HepG2 (cell line): ENCODE measurements around the gene R3HDM1. TPM values are rescaled to one million over a fixed set of nuclear protein-coding genes. Genes with fewer than 3 reads are reported as not detected.

Experiments
- ATAC-seq: fragments of 200-7000 bp; cut with Tn5 transposase; 3 replicates; pipeline ENCODE4 v1.9.1; 2020; ENCODE audit warnings: mild to moderate bottlenecking, moderate library complexity
- BruUV-seq: library from RNA; stranded (reverse); fragments of 400-500 nt; replicated peaks from 2 replicates; lab custom pipeline; 2021; lab: Mats Ljungman, UMichigan
- CTCF ChIA-PET: fragments of 300-600 bp; formaldehyde crosslinking; extraction: SDS; loops from one replicate; lab custom pipeline; 2021; ENCODE audit warnings: low total read pairs, inconsistent platforms, low intra/inter-chr PET ratio; lab: Yijun Ruan, JAX
- POLR2A ChIA-PET: fragments of 350-600 bp; sonication (Branson Sonifier 250); formaldehyde crosslinking; loops from one replicate; lab custom pipeline; 2020; ENCODE audit warnings: antibody characterized with exemption, inconsistent platforms; lab: Yijun Ruan, JAX
- DNase-seq: peaks from one replicate; pipeline ENCODE4 v3.0.0-alpha.2; 2015; ENCODE audit warnings: low spot score
- FAIRE-seq: peaks from 3 replicates; lab custom pipeline; 2011; peaks lifted over from hg19 to GRCh38; lab: Jason Lieb, UNC
- H2AFZ ChIP-seq: one replicate; pipeline ENCODE4 v1.6.1; 2011; ENCODE audit warnings: low read length, inconsistent platforms
- H3K27ac ChIP-seq: fragments of 300-600 bp; 3 replicates; pipeline ENCODE4 v1.8.0; 2011; ENCODE audit warnings: mixed run types, mild to moderate bottlenecking, mixed read lengths, low read length, inconsistent platforms; ENCODE audit not compliant: insufficient read depth; ENCODE audit errors: extremely low read length
- H3K27me3 ChIP-seq, 2 experiments: fragments of 200-600 bp in 1 of 2; 2 replicates in 1 of 2; 3 replicates in 1 of 2; pipeline versions ENCODE4 v1.6.0 to v1.8.0; 2011; ENCODE audit warnings: low read length in 2 of 2, mild to moderate bottlenecking in 2 of 2, moderate library complexity in 2 of 2, inconsistent platforms in 1 of 2; ENCODE audit not compliant: insufficient read depth in 2 of 2, control insufficient read depth in 1 of 2
- H3K36me3 ChIP-seq, 2 experiments: fragments of 200-600 bp in 1 of 2; replicated peaks in 1 of 2; 2 replicates in 1 of 2; 3 replicates in 1 of 2; pipeline versions ENCODE4 v1.5.1 to v1.8.0; 2011; ENCODE audit warnings: low read length in 2 of 2, inconsistent platforms in 1 of 2; ENCODE audit not compliant: insufficient read depth in 2 of 2, control insufficient read depth in 1 of 2
- H3K4me1 ChIP-seq: 2 replicates; pipeline ENCODE4 v1.5.1; 2012; ENCODE audit warnings: low read length, inconsistent platforms; ENCODE audit not compliant: insufficient read depth
- H3K4me2 ChIP-seq: 2 replicates; pipeline ENCODE4 v1.6.0; 2011; ENCODE audit warnings: low read depth, low read length, inconsistent platforms
- H3K4me3 ChIP-seq, 3 experiments: fragments of 200-600 bp in 1 of 3; sonication (generic), shearing (Covaris generic) in 1 of 3; replicated peaks in 1 of 3; 2 replicates each; pipeline ENCODE4 v1.5.1; 2011 to 2016; ENCODE audit warnings: low read length in 3 of 3, inconsistent platforms in 2 of 3, low read depth in 2 of 3, mild to moderate bottlenecking in 2 of 3, control low read depth in 1 of 3, mixed read lengths in 1 of 3; ENCODE audit not compliant: insufficient read depth in 1 of 3
- H3K79me2 ChIP-seq: one replicate; pipeline ENCODE4 v1.6.1; 2011; ENCODE audit warnings: low read length, inconsistent platforms; ENCODE audit not compliant: insufficient read depth
- H3K9ac ChIP-seq: 2 replicates; pipeline ENCODE4 v1.6.0; 2011; ENCODE audit warnings: mild to moderate bottlenecking, low read depth, low read length, inconsistent platforms; ENCODE audit not compliant: insufficient read depth
- H3K9me3 ChIP-seq: 2 replicates; pipeline ENCODE4 v1.5.1; 2012; ENCODE audit warnings: mild to moderate bottlenecking, low read length
- H4K20me1 ChIP-seq: 2 replicates; pipeline ENCODE4 v1.6.0; 2011; ENCODE audit warnings: inconsistent platforms, mild to moderate bottlenecking, low read length, moderate library complexity; ENCODE audit not compliant: insufficient read depth
- HDAC6 ChIP-seq: fragments of 200-600 bp; sonication (generic); IDR thresholded peaks from 2 replicates; pipeline ENCODE4 v1.7.0; 2017; ENCODE audit warnings: mild to moderate bottlenecking, antibody characterized with exemption, low read length, low read depth
- HNRNPL ChIP-seq: fragments of 200-400 bp; formaldehyde crosslinking; IDR thresholded peaks from 2 replicates; pipeline ENCODE4 v1.6.1; 2017; ENCODE audit warnings: mild to moderate bottlenecking, low read depth, low read length
- NFYB ChIP-seq: sonication (generic); formaldehyde crosslinking; IDR thresholded peaks from 2 replicates; pipeline ENCODE4 v1.4.0; 2020; ENCODE audit warnings: missing genetic modification reagents
- RAD21 ChIP-seq: fragments of 450-650 bp; formaldehyde crosslinking; IDR thresholded peaks from 2 replicates; pipeline ENCODE4 v1.5.0; 2020; ENCODE audit warnings: mild to moderate bottlenecking
- RCOR2 ChIP-seq: IDR thresholded peaks from 2 replicates; pipeline ENCODE4 v1.6.1; 2016; ENCODE audit warnings: missing biosample characterization, missing genetic modification reagents
- SMC3 ChIP-seq: IDR thresholded peaks from 2 replicates; pipeline ENCODE4 v1.6.1; 2011; ENCODE audit warnings: low read length, improper control_type of control experiment
- STAG1 ChIP-seq: sonication (generic); formaldehyde crosslinking; IDR thresholded peaks from 2 replicates; pipeline ENCODE4 v1.4.0; 2020; ENCODE audit warnings: missing genetic modification reagents
- TAF1 ChIP-seq: sonication (generic); formaldehyde crosslinking; IDR thresholded peaks from 2 replicates; pipeline ENCODE4 v1.4.0; 2020; ENCODE audit warnings: missing genetic modification reagents
- TEAD3 ChIP-seq: optimal IDR thresholded peaks from 2 replicates; pipeline ENCODE3; 2016; ENCODE audit warnings: borderline replicate concordance
- XRCC5 ChIP-seq: fragments of 200-400 bp; formaldehyde crosslinking; optimal IDR thresholded peaks from 2 replicates; pipeline ENCODE3; 2017; ENCODE audit warnings: mild to moderate bottlenecking, low read length
- ZFP90 ChIP-seq: sonication (generic); formaldehyde crosslinking; IDR thresholded peaks from 2 replicates; pipeline ENCODE4 v1.8.0; 2022; ENCODE audit warnings: missing genetic modification reagents, mild to moderate bottlenecking, inconsistent platforms, borderline replicate concordance
- ZNF431 ChIP-seq: sonication (generic); formaldehyde crosslinking; IDR thresholded peaks from 2 replicates; pipeline ENCODE4 v1.9.0; 2022; ENCODE audit warnings: missing genetic modification reagents, low read depth, mild to moderate bottlenecking, borderline replicate concordance
- ZNF775 ChIP-seq: sonication (generic); formaldehyde crosslinking; IDR thresholded peaks from 2 replicates; pipeline ENCODE4 v1.4.0; 2020; ENCODE audit warnings: missing genetic modification reagents, mild to moderate bottlenecking, moderate library complexity, borderline replicate concordance
- whole genome bisulfite sequencing: methylation state at CpG from one replicate; pipeline ENCODE4 v1.1.6; 2017; ENCODE audit warnings: low lambda C conversion rate; 5-methylcytosine and 5-hydroxymethylcytosine counted together
- in situ Hi-C: cut with HindIII; loops from 2 replicates; pipeline ENCODE4 v1.10.0; 2017; ENCODE audit warnings: low pct_unique_long_range_greater_than_20kb; ENCODE audit not compliant: extremely low pct_ligation_motif_present
- intact Hi-C: fragments of 100-400 bp; cut with micrococcal nuclease; formaldehyde crosslinking; loops from one replicate; pipeline ENCODE4 v1.10.0; 2022; ENCODE audit not compliant: unreplicated experiment
- polyA plus RNA-seq, 8 experiments: library from polyadenylated mRNA; depleted of rRNA in 3 of 8; stranded (reverse) in 7 of 8; unstranded in 1 of 8; fragments of >200 nt; fragmentation: Illumina TruSeq in 4 of 8; extraction: Trizol in 4 of 8; gene quantifications; 2 replicates each; pipeline versions ENCODE4 v1.2.1 to v1.2.3, GENCODE V29; 2011 to 2016; ENCODE audit warnings: low read depth in 4 of 8, missing spikeins in 1 of 8, mixed read lengths in 1 of 8; ENCODE audit not compliant: insufficient read depth in 1 of 8
- total RNA-seq, 5 experiments: library from RNA; depleted of rRNA; stranded (reverse); fragments of >200 nt; fragmentation: Illumina TruSeq; extraction: Trizol; gene quantifications; 2 replicates each; pipeline ENCODE4 v1.2.3, GENCODE V29; 2016; ENCODE audit warnings: low read depth in 1 of 5
- TF ChIP-seq, protein P1 (sequence below): sonication (generic); formaldehyde crosslinking; IDR thresholded peaks from 2 replicates; pipeline ENCODE4 v1.5.0; 2020; ENCODE audit warnings: mild to moderate bottlenecking, missing genetic modification reagents, moderate library complexity
- TF ChIP-seq, protein P2 (sequence below): sonication (generic); formaldehyde crosslinking; IDR thresholded peaks from 2 replicates; pipeline ENCODE4 v1.8.0; 2022; ENCODE audit warnings: mild to moderate bottlenecking, missing genetic modification reagents
- TF ChIP-seq, protein P3 (sequence below): sonication (generic); formaldehyde crosslinking; IDR thresholded peaks from 2 replicates; pipeline ENCODE4 v1.8.0; 2023; ENCODE audit warnings: mild to moderate bottlenecking, missing genetic modification reagents
- TF ChIP-seq, protein P4 (sequence below): sonication (generic); formaldehyde crosslinking; IDR thresholded peaks from 2 replicates; pipeline ENCODE4 v1.5.0; 2020; ENCODE audit warnings: mild to moderate bottlenecking, missing genetic modification reagents

Gene R3HDM1
- total and polyA plus RNA-seq, 2 of the 13 experiments (the other 11 are each of a cell fraction or from before 2014, with no cell fraction given): 15.7 to 54.3 TPM

DNA sequence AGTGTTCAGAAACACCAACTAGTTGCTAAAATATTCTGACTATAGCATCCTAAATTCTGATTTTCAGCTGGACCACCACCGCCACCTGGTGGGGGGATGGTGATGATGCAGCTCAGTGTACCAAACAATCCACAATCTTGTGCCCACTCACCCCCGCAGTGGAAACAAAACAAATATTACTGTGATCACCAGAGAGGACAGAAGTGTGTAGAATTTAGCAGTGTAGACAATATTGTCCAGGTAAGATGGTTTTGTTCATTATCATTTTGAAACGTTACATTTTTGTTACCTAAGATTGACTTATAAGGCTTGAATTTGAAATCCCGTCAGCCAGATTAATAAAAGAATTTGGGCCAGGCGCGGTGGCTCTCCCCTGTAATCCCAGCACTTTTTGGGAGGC, 178.7 kb downstream of the R3HDM1 start:
- POLR2A ChIA-PET: interaction anchor here (1.4 kb wide), 1 partner anchor 179 kb away, joined by 7 read pairs; the partner anchor contains the start of genes R3HDM1 and ZRANB3
- WGBS: 69% methylated on average over 6 of the region's 6 CpGs
- TF ChIP-seq, protein P1, sequence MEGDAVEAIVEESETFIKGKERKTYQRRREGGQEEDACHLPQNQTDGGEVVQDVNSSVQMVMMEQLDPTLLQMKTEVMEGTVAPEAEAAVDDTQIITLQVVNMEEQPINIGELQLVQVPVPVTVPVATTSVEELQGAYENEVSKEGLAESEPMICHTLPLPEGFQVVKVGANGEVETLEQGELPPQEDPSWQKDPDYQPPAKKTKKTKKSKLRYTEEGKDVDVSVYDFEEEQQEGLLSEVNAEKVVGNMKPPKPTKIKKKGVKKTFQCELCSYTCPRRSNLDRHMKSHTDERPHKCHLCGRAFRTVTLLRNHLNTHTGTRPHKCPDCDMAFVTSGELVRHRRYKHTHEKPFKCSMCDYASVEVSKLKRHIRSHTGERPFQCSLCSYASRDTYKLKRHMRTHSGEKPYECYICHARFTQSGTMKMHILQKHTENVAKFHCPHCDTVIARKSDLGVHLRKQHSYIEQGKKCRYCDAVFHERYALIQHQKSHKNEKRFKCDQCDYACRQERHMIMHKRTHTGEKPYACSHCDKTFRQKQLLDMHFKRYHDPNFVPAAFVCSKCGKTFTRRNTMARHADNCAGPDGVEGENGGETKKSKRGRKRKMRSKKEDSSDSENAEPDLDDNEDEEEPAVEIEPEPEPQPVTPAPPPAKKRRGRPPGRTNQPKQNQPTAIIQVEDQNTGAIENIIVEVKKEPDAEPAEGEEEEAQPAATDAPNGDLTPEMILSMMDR (CRISPR knock-in tag): peak; percentile 90
- no peak for TF ChIP-seq ZFP90 (CRISPR knock-in tag)
- TF ChIP-seq, protein P2, sequence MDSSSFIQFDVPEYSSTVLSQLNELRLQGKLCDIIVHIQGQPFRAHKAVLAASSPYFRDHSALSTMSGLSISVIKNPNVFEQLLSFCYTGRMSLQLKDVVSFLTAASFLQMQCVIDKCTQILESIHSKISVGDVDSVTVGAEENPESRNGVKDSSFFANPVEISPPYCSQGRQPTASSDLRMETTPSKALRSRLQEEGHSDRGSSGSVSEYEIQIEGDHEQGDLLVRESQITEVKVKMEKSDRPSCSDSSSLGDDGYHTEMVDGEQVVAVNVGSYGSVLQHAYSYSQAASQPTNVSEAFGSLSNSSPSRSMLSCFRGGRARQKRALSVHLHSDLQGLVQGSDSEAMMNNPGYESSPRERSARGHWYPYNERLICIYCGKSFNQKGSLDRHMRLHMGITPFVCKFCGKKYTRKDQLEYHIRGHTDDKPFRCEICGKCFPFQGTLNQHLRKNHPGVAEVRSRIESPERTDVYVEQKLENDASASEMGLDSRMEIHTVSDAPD (CRISPR knock-in tag): no peak
- no peak for TF ChIP-seq HNRNPL
- TF ChIP-seq ZNF775 (CRISPR knock-in tag): no peak
- peak; percentile 27 for TF ChIP-seq XRCC5
- no peak for TF ChIP-seq NFYB (CRISPR knock-in tag)
- no peak for TF ChIP-seq HDAC6
- peak; percentile 16 for TF ChIP-seq TEAD3
- TF ChIP-seq, protein P3, sequence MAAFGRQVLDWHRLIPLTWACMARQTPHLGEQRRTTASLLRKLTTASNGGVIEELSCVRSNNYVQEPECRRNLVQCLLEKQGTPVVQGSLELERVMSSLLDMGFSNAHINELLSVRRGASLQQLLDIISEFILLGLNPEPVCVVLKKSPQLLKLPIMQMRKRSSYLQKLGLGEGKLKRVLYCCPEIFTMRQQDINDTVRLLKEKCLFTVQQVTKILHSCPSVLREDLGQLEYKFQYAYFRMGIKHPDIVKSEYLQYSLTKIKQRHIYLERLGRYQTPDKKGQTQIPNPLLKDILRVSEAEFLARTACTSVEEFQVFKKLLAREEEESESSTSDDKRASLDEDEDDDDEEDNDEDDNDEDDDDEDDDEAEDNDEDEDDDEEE (CRISPR knock-in tag): 0 out of 2 replicates have a peak, but pooled peaks have one; percentile 43
- TF ChIP-seq STAG1 (CRISPR knock-in tag): peak; percentile 91
- TF ChIP-seq, protein P4, sequence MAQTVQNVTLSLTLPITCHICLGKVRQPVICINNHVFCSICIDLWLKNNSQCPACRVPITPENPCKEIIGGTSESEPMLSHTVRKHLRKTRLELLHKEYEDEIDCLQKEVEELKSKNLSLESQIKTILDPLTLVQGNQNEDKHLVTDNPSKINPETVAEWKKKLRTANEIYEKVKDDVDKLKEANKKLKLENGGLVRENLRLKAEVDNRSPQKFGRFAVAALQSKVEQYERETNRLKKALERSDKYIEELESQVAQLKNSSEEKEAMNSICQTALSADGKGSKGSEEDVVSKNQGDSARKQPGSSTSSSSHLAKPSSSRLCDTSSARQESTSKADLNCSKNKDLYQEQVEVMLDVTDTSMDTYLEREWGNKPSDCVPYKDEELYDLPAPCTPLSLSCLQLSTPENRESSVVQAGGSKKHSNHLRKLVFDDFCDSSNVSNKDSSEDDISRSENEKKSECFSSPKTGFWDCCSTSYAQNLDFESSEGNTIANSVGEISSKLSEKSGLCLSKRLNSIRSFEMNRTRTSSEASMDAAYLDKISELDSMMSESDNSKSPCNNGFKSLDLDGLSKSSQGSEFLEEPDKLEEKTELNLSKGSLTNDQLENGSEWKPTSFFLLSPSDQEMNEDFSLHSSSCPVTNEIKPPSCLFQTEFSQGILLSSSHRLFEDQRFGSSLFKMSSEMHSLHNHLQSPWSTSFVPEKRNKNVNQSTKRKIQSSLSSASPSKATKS (CRISPR knock-in tag): no peak
- no peak for TF ChIP-seq RCOR2 (CRISPR knock-in tag)
- no peak for TF ChIP-seq ZNF431 (CRISPR knock-in tag)
- TF ChIP-seq SMC3: peak; percentile 97
- peak; percentile 77 for TF ChIP-seq RAD21
- no peak for TF ChIP-seq TAF1

More for the DNA sequence above, 178.7 kb downstream of the R3HDM1 start:
- Histone ChIP-seq H4K20me1 (no peaks in the 10 kb centered on the region), H3K9me3 (no peaks in the 10 kb centered on the region), H3K4me2 (no peak overlapping the region), H3K9ac (no peak overlapping the region), H3K27ac (no peak overlapping the region), H3K36me3 (peaks cover 2 to 15% of the 10 kb centered on the region in 2 experiments; a peak in 4 of 5 replicates), H2AFZ (no peak overlapping the region), H3K4me1 (no peaks in the 10 kb centered on the region), H3K27me3 (no peaks in the 10 kb centered on the region), H3K4me3 (no peak overlapping the region), H3K79me2 (no peaks in the 10 kb centered on the region)
- BruUV-seq: no TSS peak
- in situ Hi-C loops: loop anchor here (5.0 kb wide), 1 partner anchor 238 kb away; no protein-coding TSS in a partner anchor
- ATAC-seq: peak; percentile 87
- peak; percentile 44 for DNase-seq
- intact Hi-C loops: loop anchor here (1.0 kb wide), 4 partner anchors 179 to 721 kb away; partner anchors contain the start of genes R3HDM1 and ZRANB3
- FAIRE-seq: peak; percentile 94
- CTCF ChIA-PET: interaction anchor here (0.6 to 1.9 kb wide), 4 partner anchors 235 to 721 kb away, joined by 3 to 27 read pairs (median 13); no protein-coding TSS in a partner anchor
